ENCODE results near the gene MRPS33.

The MRPS33 gene

DNA sequence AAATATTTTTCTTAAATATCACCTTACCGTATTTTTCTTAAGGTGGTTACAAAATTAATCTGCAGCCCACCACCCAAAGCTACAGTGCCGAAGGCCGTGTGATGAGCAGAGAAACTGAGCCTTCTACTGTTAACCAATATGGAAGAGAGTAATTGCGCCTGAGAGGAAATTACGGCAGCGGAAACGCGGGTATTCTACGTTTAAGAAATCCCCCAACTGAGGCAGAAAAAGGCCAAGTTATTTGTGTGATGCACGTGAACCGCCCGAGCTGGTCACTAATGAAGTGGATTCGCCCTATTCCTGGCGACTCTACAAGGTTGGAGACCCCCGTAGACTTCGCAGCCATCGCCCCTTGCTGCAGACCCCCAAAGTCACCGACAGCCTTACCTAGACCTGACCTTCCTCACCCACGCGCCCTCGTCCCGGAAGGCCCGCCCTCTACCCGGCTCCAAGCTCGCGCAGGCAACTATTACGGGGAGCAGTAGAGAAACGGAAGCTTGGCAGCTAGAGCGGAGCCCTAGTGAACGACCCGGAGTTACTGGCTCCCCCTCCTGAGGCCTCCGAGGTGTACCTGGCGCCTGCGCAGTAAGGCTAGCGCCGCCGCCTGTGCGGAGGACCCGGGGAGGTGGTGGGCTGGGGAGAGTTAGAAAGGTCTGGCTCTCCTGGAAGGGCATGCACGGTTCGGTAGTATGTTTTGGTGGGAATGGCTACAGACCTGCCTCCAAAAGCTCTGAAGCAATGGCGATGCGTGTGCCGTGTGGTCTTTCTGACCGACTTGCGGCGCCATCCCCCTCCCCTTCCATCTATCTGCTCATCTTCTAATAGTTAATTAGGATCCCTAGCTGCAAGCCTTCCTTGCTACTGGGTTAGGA is at the start of gene MRPS33:
MRPS33 (minus strand) TSS at position 429 of the 872 bp plus-strand sequence. CDS start 4,319 bp downstream, outside the sequence.
- Histone ChIP-seq H3K4me2 (ENCODE audit: low read length) (peak within 1 kb of the TSS; percentile 82), H3K27ac (ENCODE audit: low read depth, low read length) (peak within 1 kb of the TSS; percentile 61), H3K9me3 (ENCODE audit: control insufficient read depth, insufficient read depth, low read length) (no peaks in the 10 kb centered on the region), H3K9me2 (replicated peaks; ENCODE audit: control insufficient read depth, low read length) (no peaks in the 10 kb centered on the region), H3K4me1 (ENCODE audit: control insufficient read depth, low read length) (peaks cover 27% of the 10 kb centered on the region), H3K36me3 (ENCODE audit: control insufficient read depth, low read length) (peaks cover 32% of the 10 kb centered on the region), H3K79me2 (ENCODE audit: control insufficient read depth, low read length) (peaks cover 44% of the 10 kb centered on the region), H3K27me3 (ENCODE audit: control insufficient read depth, low read length) (peaks cover 6% of the 10 kb centered on the region; the same call in 1 of the 2 replicates), H4K20me1 (ENCODE audit: control insufficient read depth, insufficient read depth, low read depth, low read length) (no peaks in the 10 kb centered on the region), H3F3A (ENCODE audit: control insufficient read depth, insufficient read depth) (0 out of 2 replicates have a peak, but pooled peaks cover 3% of the 10 kb centered on the region), H3K4me3 (ENCODE audit: low read length) (peak within 1 kb of the TSS; percentile 91)
- TF ChIP-seq, protein P1, sequence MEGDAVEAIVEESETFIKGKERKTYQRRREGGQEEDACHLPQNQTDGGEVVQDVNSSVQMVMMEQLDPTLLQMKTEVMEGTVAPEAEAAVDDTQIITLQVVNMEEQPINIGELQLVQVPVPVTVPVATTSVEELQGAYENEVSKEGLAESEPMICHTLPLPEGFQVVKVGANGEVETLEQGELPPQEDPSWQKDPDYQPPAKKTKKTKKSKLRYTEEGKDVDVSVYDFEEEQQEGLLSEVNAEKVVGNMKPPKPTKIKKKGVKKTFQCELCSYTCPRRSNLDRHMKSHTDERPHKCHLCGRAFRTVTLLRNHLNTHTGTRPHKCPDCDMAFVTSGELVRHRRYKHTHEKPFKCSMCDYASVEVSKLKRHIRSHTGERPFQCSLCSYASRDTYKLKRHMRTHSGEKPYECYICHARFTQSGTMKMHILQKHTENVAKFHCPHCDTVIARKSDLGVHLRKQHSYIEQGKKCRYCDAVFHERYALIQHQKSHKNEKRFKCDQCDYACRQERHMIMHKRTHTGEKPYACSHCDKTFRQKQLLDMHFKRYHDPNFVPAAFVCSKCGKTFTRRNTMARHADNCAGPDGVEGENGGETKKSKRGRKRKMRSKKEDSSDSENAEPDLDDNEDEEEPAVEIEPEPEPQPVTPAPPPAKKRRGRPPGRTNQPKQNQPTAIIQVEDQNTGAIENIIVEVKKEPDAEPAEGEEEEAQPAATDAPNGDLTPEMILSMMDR (IDR thresholded peaks at IDR 0.05; ENCODE audit: low read depth, low read length, poor library complexity, severe bottlenecking), result peak; percentile 96
- no peak for TF ChIP-seq EZH2phosphoT487 (IDR thresholded peaks at IDR 0.05; ENCODE audit: borderline replicate concordance, low read length)

- Histone ChIP-seq H3K4me2 (ENCODE audit: low read length) (no peak overlapping the region), H3K36me3 (ENCODE audit: control insufficient read depth, low read length) (no peaks in the 10 kb centered on the region), H3F3A (ENCODE audit: control insufficient read depth, insufficient read depth) (no peaks in the 10 kb centered on the region), H3K27me3 (ENCODE audit: control insufficient read depth, low read length) (peaks cover 7% of the 10 kb centered on the region), H3K4me3 (ENCODE audit: low read length) (no peak overlapping the region), H3K4me1 (ENCODE audit: control insufficient read depth, low read length) (no peaks in the 10 kb centered on the region), H4K20me1 (ENCODE audit: control insufficient read depth, insufficient read depth, low read depth, low read length) (no peaks in the 10 kb centered on the region), H3K9me3 (ENCODE audit: control insufficient read depth, insufficient read depth, low read length) (no peaks in the 10 kb centered on the region), H3K9me2 (replicated peaks; ENCODE audit: control insufficient read depth, low read length) (no peaks in the 10 kb centered on the region), H3K79me2 (ENCODE audit: control insufficient read depth, low read length) (no peaks in the 10 kb centered on the region), H3K27ac (ENCODE audit: low read depth, low read length) (no peak overlapping the region)
- TF ChIP-seq EZH2phosphoT487 (IDR thresholded peaks at IDR 0.05; ENCODE audit: borderline replicate concordance, low read length), result no peak
- TF ChIP-seq, protein P1 (IDR thresholded peaks at IDR 0.05; ENCODE audit: low read depth, low read length, poor library complexity, severe bottlenecking), result no peak
Observed at GRCh38 chr7:141057788-141058187, 43.0 kb upstream of the MRPS33 start.

DNA sequence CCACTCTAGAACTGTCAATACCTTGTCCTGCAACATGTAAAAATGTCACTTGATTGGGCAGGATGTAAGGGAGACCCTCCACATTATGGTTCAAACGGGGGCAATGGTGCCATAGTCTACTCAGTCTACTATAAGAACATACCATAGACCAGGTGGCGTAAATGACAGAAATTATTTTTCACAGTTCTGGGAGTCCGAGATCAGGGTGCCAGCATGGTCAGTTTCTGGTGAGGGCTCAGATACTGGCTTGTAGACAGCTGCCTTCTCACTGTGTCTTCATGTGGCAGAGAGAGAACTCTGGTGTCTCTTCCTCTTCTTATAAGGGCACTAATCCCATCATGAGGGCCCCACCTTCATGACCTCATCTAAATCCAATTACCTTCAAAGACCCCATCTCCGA is 40.4 kb upstream of the MRPS33 start:
- Histone ChIP-seq H3F3A (ENCODE audit: control insufficient read depth, insufficient read depth) (no peaks in the 10 kb centered on the region), H3K79me2 (ENCODE audit: control insufficient read depth, low read length) (no peaks in the 10 kb centered on the region)

More for the DNA sequence above, 40.4 kb upstream of the MRPS33 start:
- Histone ChIP-seq H3K36me3 (ENCODE audit: control insufficient read depth, low read length) (no peaks in the 10 kb centered on the region), H4K20me1 (ENCODE audit: control insufficient read depth, insufficient read depth, low read depth, low read length) (no peaks in the 10 kb centered on the region), H3K9me2 (replicated peaks; ENCODE audit: control insufficient read depth, low read length) (no peaks in the 10 kb centered on the region), H3K27ac (ENCODE audit: low read depth, low read length) (no peak overlapping the region), H3K4me1 (ENCODE audit: control insufficient read depth, low read length) (no peaks in the 10 kb centered on the region), H3K9me3 (ENCODE audit: control insufficient read depth, insufficient read depth, low read length) (no peaks in the 10 kb centered on the region), H3K4me3 (ENCODE audit: low read length) (no peak overlapping the region), H3K27me3 (ENCODE audit: control insufficient read depth, low read length) (peaks cover 7% of the 10 kb centered on the region), H3K4me2 (ENCODE audit: low read length) (no peak overlapping the region)
- TF ChIP-seq, protein P1 (IDR thresholded peaks at IDR 0.05; ENCODE audit: low read depth, low read length, poor library complexity, severe bottlenecking), result no peak
- TF ChIP-seq EZH2phosphoT487 (IDR thresholded peaks at IDR 0.05; ENCODE audit: borderline replicate concordance, low read length), result no peak
